Middle frontal gyrus (tissue), 1 donor: Measurements from ENCODE around the gene NFAM1.

Experiments
- DNase-seq: peaks from one replicate; pipeline ENCODE4 v3.0.0-alpha.2; 2015; ENCODE audit warnings: low spot score; ENCODE audit errors: extremely low spot score

The NFAM1 gene

GRCh38 chr22:42336527-42337227, 95.5 kb downstream of the NFAM1 start:
- no peak for DNase-seq

- no peak for DNase-seq
Observed at GRCh38 chr22:42335839-42336378, 96.3 kb downstream of the NFAM1 start.

- no peak for DNase-seq
Observed at GRCh38 chr22:42334875-42335512, 97.2 kb downstream of the NFAM1 start.

- no peak for DNase-seq
Observed at GRCh38 chr22:42333544-42333943, 98.7 kb downstream of the NFAM1 start.

- DNase-seq = no peak
Observed at GRCh38 chr22:42332089-42332488, 100.1 kb downstream of the NFAM1 start.

GRCh38 chr22:42331014-42331413, 101.2 kb downstream of the NFAM1 start:
- no peak for DNase-seq
